ENCODE results near the gene FMNL2.

The FMNL2 gene

GRCh38 chr2:152493945-152494528 lies 159.1 kb downstream of the FMNL2 start:
- no peak overlapping the region for H3K4me3 Mint-ChIP-seq
- peaks cover 25% of the 10 kb centered on the region for H3K27me3 Mint-ChIP-seq
- H3K9me3 Mint-ChIP-seq = no peaks in the 10 kb centered on the region
- no peak overlapping the region for H3K27ac Mint-ChIP-seq
- H3K4me1 Mint-ChIP-seq (ENCODE audit: low read depth) = peaks cover 2% of the 10 kb centered on the region
- no peaks in the 10 kb centered on the region for H3K36me3 Mint-ChIP-seq (ENCODE audit: low read depth)

- no peaks in the 10 kb centered on the region for H3K36me3 Mint-ChIP-seq (ENCODE audit: low read depth)
- H3K9me3 Mint-ChIP-seq = no peaks in the 10 kb centered on the region
- peaks cover 2% of the 10 kb centered on the region for H3K4me1 Mint-ChIP-seq (ENCODE audit: low read depth)
- H3K27ac Mint-ChIP-seq = no peak overlapping the region
- no peak overlapping the region for H3K4me3 Mint-ChIP-seq
- peaks cover 25% of the 10 kb centered on the region for H3K27me3 Mint-ChIP-seq
These were observed 161.4 kb downstream of the FMNL2 start for GRCh38 chr2:152496371-152496770.

DNA sequence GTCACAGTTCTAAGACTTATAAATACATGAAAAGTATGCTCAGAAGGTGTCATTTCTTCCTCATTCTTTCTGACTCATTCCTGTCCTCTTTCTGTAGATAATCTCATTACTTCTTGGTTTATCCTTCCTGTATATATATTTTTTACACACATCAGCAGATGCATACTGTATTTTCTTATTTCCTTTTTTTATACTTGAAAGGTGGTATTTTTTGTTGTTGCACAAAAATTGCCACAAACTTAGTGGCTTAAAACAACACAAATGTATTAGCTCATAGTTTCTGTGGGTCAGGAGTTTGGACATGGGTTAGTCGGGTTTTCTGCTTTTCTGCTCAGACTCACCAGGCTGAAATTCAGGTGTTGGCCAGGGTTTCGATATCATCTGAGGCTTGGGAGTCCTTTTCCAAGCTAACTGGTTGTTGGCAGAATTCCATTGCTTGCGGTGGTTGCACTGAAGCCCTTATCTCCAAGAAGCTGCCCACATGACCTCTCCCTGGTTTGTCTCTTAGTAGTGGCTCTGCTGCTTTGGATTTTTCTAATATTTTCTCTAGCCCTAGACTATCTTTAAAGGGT lies 162.6 kb downstream of the FMNL2 start:
- Mint-ChIP-seq H3K36me3 (ENCODE audit: low read depth) (no peaks in the 10 kb centered on the region), H3K27me3 (peaks cover 20% of the 10 kb centered on the region)

GRCh38 chr2:152499331-152499816 lies 164.4 kb downstream of the FMNL2 start:
- Mint-ChIP-seq H3K36me3 (ENCODE audit: low read depth) (no peaks in the 10 kb centered on the region), H3K27me3 (peaks cover 11% of the 10 kb centered on the region), H3K9me3 (peaks cover 5% of the 10 kb centered on the region), H3K4me1 (ENCODE audit: low read depth) (peaks cover 2% of the 10 kb centered on the region), H3K27ac (no peak overlapping the region), H3K4me3 (no peak overlapping the region)

More for the DNA sequence above, 162.6 kb downstream of the FMNL2 start:
- Mint-ChIP-seq H3K4me1 (ENCODE audit: low read depth) (peaks cover 2% of the 10 kb centered on the region), H3K9me3 (peaks cover under 1% of the 10 kb centered on the region), H3K27ac (no peak overlapping the region), H3K4me3 (no peak overlapping the region)

DNA sequence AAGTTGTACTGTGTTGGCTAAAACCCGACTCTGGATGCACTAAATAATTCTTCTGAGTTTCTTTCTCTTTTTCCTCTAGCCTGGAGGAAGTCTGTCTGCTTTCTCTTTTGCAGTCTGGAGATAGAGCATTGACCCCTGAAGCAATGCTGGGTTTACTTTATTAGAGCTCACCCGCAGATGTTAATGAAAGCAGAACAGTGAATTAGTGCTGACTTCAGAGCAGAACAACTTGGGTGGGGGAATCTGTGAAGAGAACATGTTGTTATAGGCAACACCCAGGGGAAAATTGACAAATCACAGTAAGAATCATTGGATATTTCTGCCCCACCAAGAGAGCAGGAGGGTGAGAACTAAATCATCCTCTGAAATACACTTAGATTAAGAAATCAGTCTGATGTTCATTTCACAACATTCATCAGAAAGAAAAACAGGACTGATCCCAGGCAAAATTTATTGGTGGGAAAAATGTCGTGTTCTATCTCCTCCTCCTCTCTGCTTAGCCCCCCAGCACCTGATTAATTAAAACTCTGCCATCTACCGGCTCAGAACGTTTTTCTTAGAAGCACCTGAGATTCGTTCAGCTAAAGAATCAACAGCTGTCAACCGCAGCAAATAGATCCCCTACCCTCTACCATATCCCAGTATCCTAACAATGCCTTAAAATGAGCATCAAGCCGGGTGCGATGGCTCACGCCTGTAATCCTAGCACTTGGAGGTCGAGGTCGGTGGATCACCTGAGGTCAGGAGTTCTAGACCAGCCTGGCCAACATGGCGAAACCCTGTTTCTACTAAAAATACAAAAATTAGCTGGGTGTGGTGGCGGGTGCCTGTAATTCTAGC lies 165.1 kb downstream of the FMNL2 start:
- Mint-ChIP-seq H3K27me3 (peaks cover 5% of the 10 kb centered on the region), H3K9me3 (peaks cover 5% of the 10 kb centered on the region), H3K36me3 (ENCODE audit: low read depth) (no peaks in the 10 kb centered on the region), H3K4me1 (ENCODE audit: low read depth) (peaks cover 2% of the 10 kb centered on the region), H3K4me3 (no peak overlapping the region), H3K27ac (no peak overlapping the region)

DNA sequence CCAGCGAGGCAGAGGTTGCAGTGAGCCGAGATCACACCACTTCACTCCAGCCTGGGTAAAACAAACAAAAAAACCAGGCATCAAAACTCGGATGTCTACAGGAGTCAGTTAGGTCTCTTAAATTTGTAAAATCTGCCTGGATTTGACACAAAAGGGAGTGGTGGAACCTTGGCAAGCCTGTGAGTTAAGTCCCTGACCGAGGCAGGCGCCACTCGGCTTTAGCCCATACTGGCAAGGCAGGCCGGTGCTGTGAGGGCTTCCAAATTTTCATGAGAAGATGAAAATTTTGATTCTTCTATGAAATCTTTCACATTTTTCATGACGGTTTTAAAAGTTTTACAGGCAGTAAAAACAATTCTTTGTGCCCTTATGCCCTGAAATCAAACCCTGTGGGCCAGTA lies 165.8 kb downstream of the FMNL2 start:
- Mint-ChIP-seq H3K9me3 (peaks cover 5% of the 10 kb centered on the region), H3K4me1 (ENCODE audit: low read depth) (peaks cover 2% of the 10 kb centered on the region), H3K27ac (no peak overlapping the region), H3K4me3 (no peak overlapping the region), H3K36me3 (ENCODE audit: low read depth) (no peaks in the 10 kb centered on the region), H3K27me3 (peaks cover 4% of the 10 kb centered on the region)

DNA sequence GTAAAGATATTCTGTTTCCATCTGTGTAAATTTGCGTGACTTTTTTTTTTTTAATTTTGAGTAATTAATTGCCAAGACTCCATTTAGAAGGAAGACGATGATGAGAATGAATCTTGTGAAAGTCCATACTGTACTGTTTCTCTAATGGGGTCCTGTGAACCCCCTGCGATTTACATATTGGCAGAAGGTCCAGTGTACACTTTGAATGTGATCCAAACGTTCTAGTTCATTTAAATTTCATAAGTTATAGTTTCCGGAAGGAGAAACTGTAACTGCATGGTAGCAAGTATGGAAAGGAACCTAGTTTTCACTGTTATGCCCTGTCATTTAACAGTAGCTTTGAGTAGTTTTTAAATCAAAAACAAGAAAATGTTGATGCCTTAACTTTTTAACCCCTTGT lies 166.7 kb downstream of the FMNL2 start:
- Mint-ChIP-seq H3K36me3 (ENCODE audit: low read depth) (no peaks in the 10 kb centered on the region), H3K4me1 (ENCODE audit: low read depth) (peaks cover 2% of the 10 kb centered on the region), H3K4me3 (no peak overlapping the region), H3K9me3 (peaks cover 5% of the 10 kb centered on the region), H3K27me3 (peaks cover 4% of the 10 kb centered on the region), H3K27ac (no peak overlapping the region)

- Mint-ChIP-seq H3K36me3 (ENCODE audit: low read depth) (no peaks in the 10 kb centered on the region), H3K4me3 (no peak overlapping the region), H3K27ac (no peak overlapping the region), H3K9me3 (peaks cover 5% of the 10 kb centered on the region), H3K27me3 (no peaks in the 10 kb centered on the region), H3K4me1 (ENCODE audit: low read depth) (no peaks in the 10 kb centered on the region)
These were observed 169.6 kb downstream of the FMNL2 start for GRCh38 chr2:152504618-152505017.

DNA sequence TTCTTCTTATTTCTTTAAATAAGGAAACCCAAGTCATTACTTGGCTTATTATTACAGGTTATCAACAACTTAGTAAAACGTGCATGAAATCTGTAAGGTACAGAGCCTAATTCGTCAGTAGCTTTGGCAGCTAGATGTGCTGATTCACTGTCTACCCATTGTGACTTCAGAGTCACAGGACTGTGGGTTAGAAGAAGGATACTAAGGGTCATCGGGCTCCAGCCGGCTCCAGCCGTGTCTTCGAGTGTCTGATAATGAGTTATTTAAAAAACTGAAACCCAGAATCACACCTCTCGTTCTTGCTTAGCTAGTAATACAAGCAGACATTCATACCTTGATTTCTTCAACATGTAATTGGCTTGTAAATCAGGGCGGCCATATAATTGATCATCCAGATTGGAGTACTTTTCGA lies 170.5 kb downstream of the FMNL2 start:
- Mint-ChIP-seq H3K27ac (no peak overlapping the region), H3K27me3 (no peaks in the 10 kb centered on the region), H3K9me3 (peaks cover 5% of the 10 kb centered on the region), H3K36me3 (ENCODE audit: low read depth) (no peaks in the 10 kb centered on the region), H3K4me3 (no peak overlapping the region), H3K4me1 (ENCODE audit: low read depth) (no peaks in the 10 kb centered on the region)

GRCh38 chr2:152506843-152507242 lies 171.9 kb downstream of the FMNL2 start:
- Mint-ChIP-seq H3K4me1 (ENCODE audit: low read depth) (no peaks in the 10 kb centered on the region), H3K9me3 (peaks cover 5% of the 10 kb centered on the region), H3K27ac (no peak overlapping the region), H3K4me3 (no peak overlapping the region), H3K36me3 (ENCODE audit: low read depth) (no peaks in the 10 kb centered on the region), H3K27me3 (no peaks in the 10 kb centered on the region)

GRCh38 chr2:152507907-152508306 lies 172.9 kb downstream of the FMNL2 start:
- Mint-ChIP-seq H3K27ac (no peak overlapping the region), H3K9me3 (peaks cover 1% of the 10 kb centered on the region), H3K27me3 (no peaks in the 10 kb centered on the region), H3K4me3 (no peak overlapping the region), H3K4me1 (ENCODE audit: low read depth) (no peaks in the 10 kb centered on the region), H3K36me3 (ENCODE audit: low read depth) (no peaks in the 10 kb centered on the region)

DNA sequence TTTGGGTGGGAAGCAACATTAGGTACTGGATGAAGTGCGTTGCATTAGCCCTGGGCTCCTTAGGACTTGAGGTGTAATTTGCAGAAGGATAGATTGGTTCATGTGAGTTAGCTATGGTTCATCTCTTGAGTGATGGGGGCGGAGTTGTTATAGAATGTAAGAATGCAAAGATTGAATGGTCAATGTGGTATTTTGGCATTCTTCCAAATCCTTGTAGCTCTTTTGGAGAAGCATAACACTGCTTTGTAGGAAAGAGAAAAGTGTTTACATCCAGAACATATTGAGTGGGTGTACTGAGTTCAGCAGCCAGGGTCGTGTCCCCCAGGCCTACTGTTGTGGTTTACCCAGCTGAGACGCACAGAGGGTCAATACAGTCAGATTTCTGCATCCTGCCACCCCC lies 173.5 kb downstream of the FMNL2 start:
- H3K36me3 Mint-ChIP-seq (ENCODE audit: low read depth) = no peaks in the 10 kb centered on the region
- H3K4me1 Mint-ChIP-seq (ENCODE audit: low read depth) = no peaks in the 10 kb centered on the region
- H3K4me3 Mint-ChIP-seq = no peak overlapping the region
- no peaks in the 10 kb centered on the region for H3K27me3 Mint-ChIP-seq
- H3K9me3 Mint-ChIP-seq = no peaks in the 10 kb centered on the region
- H3K27ac Mint-ChIP-seq = no peak overlapping the region

GRCh38 chr2:152509772-152510491 lies 175.0 kb downstream of the FMNL2 start:
- Mint-ChIP-seq H3K4me1 (ENCODE audit: low read depth) (no peaks in the 10 kb centered on the region), H3K9me3 (no peaks in the 10 kb centered on the region), H3K27me3 (no peaks in the 10 kb centered on the region), H3K36me3 (ENCODE audit: low read depth) (no peaks in the 10 kb centered on the region), H3K27ac (no peak overlapping the region), H3K4me3 (no peak overlapping the region)

DNA sequence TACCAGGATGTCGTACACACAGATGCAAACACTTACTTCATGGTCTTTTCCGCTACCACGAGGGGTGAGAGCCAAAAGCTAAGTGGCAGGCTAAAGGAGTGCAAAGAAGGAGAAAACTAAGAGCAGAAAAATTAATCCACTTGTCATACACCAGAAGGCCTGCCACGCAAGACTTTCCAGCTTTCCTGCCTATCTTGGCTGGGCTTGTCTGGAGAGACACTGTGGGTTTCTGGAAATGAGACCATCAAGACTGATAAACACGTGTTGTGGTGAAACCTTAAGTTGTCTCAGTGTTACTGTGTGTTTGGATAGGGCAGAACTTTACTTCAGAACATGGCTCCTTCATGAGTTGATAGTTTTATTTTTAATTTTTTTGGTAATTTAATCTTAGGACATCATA lies 175.6 kb downstream of the FMNL2 start:
- no peak overlapping the region for H3K4me3 Mint-ChIP-seq
- no peaks in the 10 kb centered on the region for H3K27me3 Mint-ChIP-seq
- H3K4me1 Mint-ChIP-seq (ENCODE audit: low read depth) = no peaks in the 10 kb centered on the region
- no peaks in the 10 kb centered on the region for H3K36me3 Mint-ChIP-seq (ENCODE audit: low read depth)
- no peak overlapping the region for H3K27ac Mint-ChIP-seq
- no peaks in the 10 kb centered on the region for H3K9me3 Mint-ChIP-seq

DNA sequence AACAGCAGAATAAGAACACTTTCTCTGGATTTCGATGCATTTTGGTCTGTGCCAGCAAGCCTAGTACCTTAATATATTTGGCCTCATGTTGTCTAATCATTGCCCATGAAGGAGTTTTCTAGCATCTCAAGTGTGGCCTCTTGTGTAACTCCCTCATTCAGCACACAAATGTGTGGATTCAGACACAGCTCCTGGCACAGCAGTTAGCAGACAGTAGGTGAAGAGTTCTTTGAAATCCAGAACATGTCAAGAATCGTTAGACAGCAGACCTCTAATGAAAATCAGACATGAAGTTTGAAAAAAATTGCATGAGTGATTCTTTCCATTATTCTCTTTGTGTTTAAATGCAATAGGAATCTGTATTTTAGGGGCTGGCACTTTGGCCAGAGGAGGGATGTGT lies 177.0 kb downstream of the FMNL2 start:
- no peaks in the 10 kb centered on the region for H3K9me3 Mint-ChIP-seq
- no peak overlapping the region for H3K27ac Mint-ChIP-seq
- no peak overlapping the region for H3K4me3 Mint-ChIP-seq
- no peaks in the 10 kb centered on the region for H3K4me1 Mint-ChIP-seq (ENCODE audit: low read depth)
- no peaks in the 10 kb centered on the region for H3K36me3 Mint-ChIP-seq (ENCODE audit: low read depth)
- no peaks in the 10 kb centered on the region for H3K27me3 Mint-ChIP-seq
